ENCODE data around the gene MSX1. TPM values are rescaled to one million over a fixed set of nuclear protein-coding genes. Genes with fewer than 3 reads are reported as not detected.

Gene MSX1
- total and polyA plus RNA-seq, 2 of the 8 experiments (the other 6 are each of a cell fraction or from before 2014, with no cell fraction given), result 0.47 TPM; not detected in 1

GRCh38 chr4:4884611-4885010 lies 25.1 kb downstream of the MSX1 start:
- CTCF ChIA-PET (ENCODE audit: partially characterized antibody), result interaction anchor here (0.7 to 1.7 kb wide), 3 partner anchors 13 to 207 kb away, joined by 3 to 5 read pairs (median 4); no protein-coding TSS in a partner anchor
- Histone ChIP-seq H2BK120ac (replicated peaks; ENCODE audit: low read depth, low read length) (no peak overlapping the region), H3K9ac (replicated peaks in 1 of 4; ENCODE audit: extremely low read depth in 1 of 4, low read depth in 3 of 4, low read length in 3 of 4) (no peak overlapping the region), H3K9me3 (ENCODE audit: insufficient read depth in 2 of 2, low read depth in 1 of 2, low read length in 1 of 2) (no peaks in the 10 kb centered on the region), H3K14ac (ENCODE audit: insufficient read length) (no peak overlapping the region), H4K8ac (ENCODE audit: extremely low read depth, insufficient read depth, low read length) (no peak overlapping the region), H3K23me2 (ENCODE audit: low read depth, low read length) (no peaks in the 10 kb centered on the region), H3K36me3 (ENCODE audit: control insufficient read depth in 2 of 4, insufficient read depth in 4 of 4, low read length in 3 of 4) (no peaks in the 10 kb centered on the region), H3K4me3 (ENCODE audit: extremely low read depth in 1 of 4, insufficient read depth in 2 of 4, low read depth in 3 of 4, low read length in 4 of 4) (no peak overlapping the region), H3K79me2 (ENCODE audit: control insufficient read depth in 1 of 2, insufficient read depth in 2 of 2, low read length in 2 of 2) (no peaks in the 10 kb centered on the region), H2BK15ac (ENCODE audit: low read length) (no peak overlapping the region), H4K20me1 (replicated peaks in 1 of 2; ENCODE audit: control insufficient read depth in 1 of 2, insufficient read depth in 2 of 2, low read length in 2 of 2) (no peaks in the 10 kb centered on the region), H2BK20ac (ENCODE audit: low read length) (no peak overlapping the region), H2AK5ac (ENCODE audit: low read depth, low read length) (no peak overlapping the region), H4K5ac (ENCODE audit: insufficient read length, low read depth, low read length) (no peak overlapping the region), H2BK5ac (ENCODE audit: low read depth, low read length) (no peak overlapping the region), H3K4me2 (ENCODE audit: insufficient read depth in 1 of 2, low read depth in 2 of 2, low read length in 2 of 2) (no peak overlapping the region), H3K23ac (ENCODE audit: insufficient read length) (no peak overlapping the region), H3K79me1 (ENCODE audit: low read depth, low read length) (no peaks in the 10 kb centered on the region), H3K27me3 (replicated peaks in 1 of 4; ENCODE audit: control insufficient read depth in 3 of 4, extremely low read depth in 1 of 4, insufficient read depth in 3 of 4, low read length in 3 of 4) (peaks cover 0 to 3% (median under 1%) of the 10 kb centered on the region in 4 experiments; a peak in 3 of 7 replicates), H3K18ac (ENCODE audit: extremely low read depth, low read length) (no peak overlapping the region), H2BK12ac (ENCODE audit: low read depth, low read length) (no peak overlapping the region), H3K4ac (replicated peaks; ENCODE audit: insufficient read length, low read depth, low read length) (no peak overlapping the region), H2AFZ (ENCODE audit: low read length) (no peak overlapping the region), H4K91ac (replicated peaks; ENCODE audit: insufficient read length, low read length) (no peak overlapping the region), H3K56ac (replicated peaks; ENCODE audit: insufficient read length, low read depth, low read length) (no peak overlapping the region), H3K27ac (ENCODE audit: low read depth, low read length) (no peak overlapping the region), H3K4me1 (replicated peaks in 1 of 4; ENCODE audit: control insufficient read depth in 3 of 4, insufficient read depth in 4 of 4, low read length in 3 of 4) (no peaks in the 10 kb centered on the region)
- FAIRE-seq, result no peak
- POLR2A ChIA-PET (ENCODE audit: partially characterized antibody), result no interaction called here
- DNase-seq (ENCODE audit: low read depth in 1 of 2, low spot score in 2 of 2), result no peak
- 98% methylated on average over 4 of the region's 4 CpGs; no CpG with 5 or more reads in 1 of the 2 experiments for WGBS, 2 experiments (ENCODE audit: extremely low coverage in 1 of 2, insufficient coverage in 1 of 2, insufficient read length in 1 of 2, insufficient replicate concordance in 2 of 2, low coverage in 1 of 2, low lambda C conversion rate in 2 of 2, missing lambda C conversion rate in 1 of 2)
- no peak for TF ChIP-seq KDM4A (IDR thresholded peaks at IDR 0.05; ENCODE audit: low read depth, low read length, severe bottlenecking)
- no peak for TF ChIP-seq SAP30 (IDR thresholded peaks at IDR 0.05; ENCODE audit: insufficient read depth, insufficient replicate concordance, low read length)
- TF ChIP-seq HDAC6 (IDR thresholded peaks at IDR 0.05; ENCODE audit: low read depth, low read length), result no peak
- TF ChIP-seq KDM5A (IDR thresholded peaks at IDR 0.05; ENCODE audit: low read length), result no peak
- no peak for TF ChIP-seq E2F6 (IDR thresholded peaks at IDR 0.05)
- TF ChIP-seq JUND (IDR thresholded peaks at IDR 0.05; ENCODE audit: low read length), result no peak
- no peak for TF ChIP-seq POLR2A (IDR thresholded peaks at IDR 0.05; ENCODE audit: control extremely low read depth in 1 of 2, low read depth in 2 of 2, low read length in 2 of 2)
- no peak for TF ChIP-seq ATF3 (IDR thresholded peaks at IDR 0.05; ENCODE audit: insufficient read depth, low read depth, low read length)
- TF ChIP-seq GABPA (IDR thresholded peaks at IDR 0.05; ENCODE audit: borderline replicate concordance, insufficient read depth, low read length), result no peak
- TF ChIP-seq SRF (IDR thresholded peaks at IDR 0.05; ENCODE audit: low read depth, low read length), result no peak
- TF ChIP-seq TEAD4 (IDR thresholded peaks at IDR 0.05; ENCODE audit: low read depth, low read length), result no peak
- TF ChIP-seq CTBP2 (IDR thresholded peaks at IDR 0.05; ENCODE audit: borderline replicate concordance, insufficient read depth, insufficient read length, low read length), result no peak
